Stimulated activated CD4-positive, alpha-beta T cell treated with anti-CD3 and anti-CD28 coated beads, Interleukin-1b, Interleukin-23, amount 100 ng/mL, for 24 hours (primary cell): ENCODE measurements around the gene DNAJB2.
A peak's percentile ranks its signal among the peaks of the same experiment; 100 is the strongest.

ENCODE experiments used
- DNase-seq, 4 experiments: peaks; one replicate each; pipeline ENCODE4 v3.0.0-alpha.2; 2020; ENCODE audit warnings: low read depth in 4 of 4, low spot score in 1 of 4

Gene DNAJB2

GRCh38 chr2:219279151-219279915 is at the start of gene DNAJB2:
DNAJB2 (plus strand) TSS chr2:219279366; CDS start chr2:219279834, 468 bp downstream.
- peak; percentile 93 to 99 (median 97) for DNase-seq

- peak in 1 of 4 experiments; percentile 57 for DNase-seq
Observed at GRCh38 chr2:219230059-219230540, 49.1 kb upstream of the DNAJB2 start.

- no peak for DNase-seq
Observed at GRCh38 chr2:219234331-219234730, 44.8 kb upstream of the DNAJB2 start.

- no peak for DNase-seq
Observed at GRCh38 chr2:219243291-219243761, 35.8 kb upstream of the DNAJB2 start.

- DNase-seq, result no peak
Observed at GRCh38 chr2:219244789-219245147, 34.4 kb upstream of the DNAJB2 start.

- DNase-seq, result peak; percentile 76 to 88 (median 83)
Observed at GRCh38 chr2:219245148-219245898, 33.8 kb upstream of the DNAJB2 start, which contains the start of the genes GLB1L and STK16. GLB1L (minus strand) TSS chr2:219245444; CDS start chr2:219243573, 1,871 bp downstream. STK16 (plus strand) TSS chr2:219245479; CDS start chr2:219246000, 521 bp downstream.

- DNase-seq, result no peak
Observed at GRCh38 chr2:219245899-219246230, 33.3 kb upstream of the DNAJB2 start.

- DNase-seq, result no peak
Observed at GRCh38 chr2:219246559-219246958, 32.6 kb upstream of the DNAJB2 start.

GRCh38 chr2:219247678-219248642 is 31.2 kb upstream of the DNAJB2 start:
- peak in 2 of 4 experiments; percentile 35 to 42 for DNase-seq

- no peak for DNase-seq
Observed at GRCh38 chr2:219248845-219249202, 30.3 kb upstream of the DNAJB2 start.

- no peak for DNase-seq
Observed at GRCh38 chr2:219249203-219249980, 29.8 kb upstream of the DNAJB2 start.

- DNase-seq, result no peak
Observed at GRCh38 chr2:219250049-219250781, 29.0 kb upstream of the DNAJB2 start.

GRCh38 chr2:219251656-219252055 is 27.5 kb upstream of the DNAJB2 start:
- no peak for DNase-seq

- DNase-seq, result peak in 1 of 4 experiments; percentile 21
Observed at GRCh38 chr2:219252084-219252483, 27.1 kb upstream of the DNAJB2 start.

GRCh38 chr2:219252570-219252899 is 26.6 kb upstream of the DNAJB2 start:
- peak in 1 of 4 experiments; percentile 14 for DNase-seq

- peak in 1 of 4 experiments; percentile 50 for DNase-seq
Observed at GRCh38 chr2:219252900-219253752, 26.0 kb upstream of the DNAJB2 start, which contains the start of gene TUBA4B. TUBA4B (plus strand) TSS chr2:219253243; CDS start chr2:219253408, 165 bp downstream.

GRCh38 chr2:219253753-219254589 is 25.2 kb upstream of the DNAJB2 start, which contains the start of gene TUBA4A:
TUBA4A (minus strand) TSS chr2:219253918; CDS start chr2:219253858, 60 bp downstream.
- peak; percentile 74 to 92 (median 83) for DNase-seq
